Renal pelvis (tissue), 12 donors: ENCODE data around the gene ZSCAN2. TPM values are rescaled to one million over a fixed set of nuclear protein-coding genes. Genes with fewer than 3 reads are reported as not detected.
"Not testable (repeated sequence)": the region's sequence is repeated elsewhere in the genome, so short reads cannot be mapped to it uniquely, and the experiment has no call there.

ENCODE experiments used
- DNase-seq: peaks from one replicate; pipeline ENCODE4 v3.0.0-alpha.2; 2013
- long read RNA-seq, 16 experiments: transcript quantifications; one replicate each; lab custom pipeline, GENCODE V29; 2026
- polyA plus RNA-seq, 3 donors: library from polyadenylated mRNA; unstranded; fragments of 120-200 nt; gene quantifications; one replicate each; pipeline ENCODE4 v1.2.1, GENCODE V29; 2013; ENCODE audit not compliant: insufficient read length in 3 of 3

ZSCAN2 gene
- polyA plus RNA-seq: 10 to 100 TPM; 27.2 to 33.0 (median 29.0) TPM
- long read RNA-seq, donor 1, partial matches to known transcripts: 0 of 4 reads
- long read RNA-seq, donor 1, other reads (novel, unspliced or antisense): 0 of 4 reads
- long read RNA-seq, donor 2, transcript ZSCAN2-214 (3 exons, 2,242 nt): major isoform, 8 of 10 reads
- long read RNA-seq, donor 2, partial matches to known transcripts: 0 of 10 reads
- long read RNA-seq, donor 2, other reads (novel, unspliced or antisense): 0 of 10 reads
- long read RNA-seq, donor 3, partial matches to known transcripts: 6 of 8 reads
- long read RNA-seq, donor 3, other reads (novel, unspliced or antisense): 0 of 8 reads
- long read RNA-seq, donor 4, partial matches to known transcripts: 0 of 5 reads
- long read RNA-seq, donor 4, other reads (novel, unspliced or antisense): 0 of 5 reads
- long read RNA-seq, donor 5, partial matches to known transcripts: 0 of 5 reads
- long read RNA-seq, donor 5, other reads (novel, unspliced or antisense): 0 of 5 reads
- long read RNA-seq, donor 6, transcript ZSCAN2-214 (3 exons, 2,242 nt): major isoform, 5 of 7 reads
- long read RNA-seq, donor 6, partial matches to known transcripts: 0 of 7 reads
- long read RNA-seq, donor 6, other reads (novel, unspliced or antisense): 0 of 7 reads
- long read RNA-seq, donor 7, transcript ZSCAN2-214 (3 exons, 2,242 nt): major isoform, 7 of 9 reads
- long read RNA-seq, donor 7, partial matches to known transcripts: 0 of 9 reads
- long read RNA-seq, donor 7, other reads (novel, unspliced or antisense): 0 of 9 reads
- long read RNA-seq, donor 8, partial matches to known transcripts: 0 of 3 reads
- long read RNA-seq, donor 8, other reads (novel, unspliced or antisense): 0 of 3 reads
- long read RNA-seq, donor 9, transcript ZSCAN2-214 (3 exons, 2,242 nt): major isoform, 5 of 7 reads
- long read RNA-seq, donor 9, partial matches to known transcripts: 0 of 7 reads
- long read RNA-seq, donor 9, other reads (novel, unspliced or antisense): 0 of 7 reads
- long read RNA-seq, donor 10, partial matches to known transcripts: 0 of 5 reads
- long read RNA-seq, donor 10, other reads (novel, unspliced or antisense): 0 of 5 reads
- long read RNA-seq, donor 11, transcript ZSCAN2-214 (3 exons, 2,242 nt): major isoform, 6 of 7 reads
- long read RNA-seq, donor 11, partial matches to known transcripts: 0 of 7 reads
- long read RNA-seq, donor 11, other reads (novel, unspliced or antisense): 0 of 7 reads
- long read RNA-seq, donor 12, transcript ZSCAN2-214 (3 exons, 2,242 nt): major isoform, 6 of 11 reads
- long read RNA-seq, donor 12, partial matches to known transcripts: 0 of 11 reads
- long read RNA-seq, donor 12, other reads (novel, unspliced or antisense): 0 of 11 reads
- long read RNA-seq, donor 13, partial matches to known transcripts: 0 of 5 reads
- long read RNA-seq, donor 13, other reads (novel, unspliced or antisense): 0 of 5 reads
- long read RNA-seq, donor 14: 0 reads
- long read RNA-seq, donor 15: 0 reads
- long read RNA-seq, donor 16, transcript ZSCAN2-207 (3 exons, 3,813 nt): minor isoform, 5 of 392 reads
- long read RNA-seq, donor 16, transcript ZSCAN2-214 (3 exons, 2,242 nt): major isoform, 11 of 392 reads
- long read RNA-seq, donor 16, partial matches to known transcripts: 89 of 392 reads
- long read RNA-seq, donor 16, other reads (novel, unspliced or antisense): 285 of 392 reads

- peak; percentile 96 for DNase-seq
These were observed at the start of gene ZSCAN2 for GRCh38 chr15:84600687-84601554. Gene ZSCAN2, plus strand, starts transcription at chr15:84601009. Its CDS starts 2,919 bp downstream, at chr15:84603928.

GRCh38 chr15:84551624-84552023, 49.2 kb upstream of the ZSCAN2 start:
- not testable (repeated sequence) for DNase-seq

- DNase-seq: no peak
These were observed 47.9 kb upstream of the ZSCAN2 start for GRCh38 chr15:84552896-84553295.

- not testable (repeated sequence) for DNase-seq
These were observed 44.1 kb upstream of the ZSCAN2 start for GRCh38 chr15:84556690-84557089.

- DNase-seq: not testable (repeated sequence)
These were observed 32.8 kb upstream of the ZSCAN2 start for GRCh38 chr15:84568021-84568420.

GRCh38 chr15:84570164-84570735, 30.6 kb upstream of the ZSCAN2 start:
- DNase-seq: peak; percentile 14

- DNase-seq: no peak
These were observed 28.6 kb upstream of the ZSCAN2 start for GRCh38 chr15:84572231-84572630.

- DNase-seq: no peak
These were observed 25.3 kb upstream of the ZSCAN2 start for GRCh38 chr15:84575493-84575892.

- not testable (repeated sequence) for DNase-seq
These were observed 22.9 kb upstream of the ZSCAN2 start for GRCh38 chr15:84577891-84578290.

GRCh38 chr15:84579261-84579721, 21.5 kb upstream of the ZSCAN2 start:
- not testable (repeated sequence) for DNase-seq

GRCh38 chr15:84581676-84582428, 19.0 kb upstream of the ZSCAN2 start:
- DNase-seq: not testable (repeated sequence)

GRCh38 chr15:84582583-84583157, 18.1 kb upstream of the ZSCAN2 start:
- no peak for DNase-seq

GRCh38 chr15:84583921-84584320, 16.9 kb upstream of the ZSCAN2 start:
- not testable (repeated sequence) for DNase-seq

- DNase-seq: no peak
These were observed 14.1 kb upstream of the ZSCAN2 start for GRCh38 chr15:84586696-84587095.

- DNase-seq: peak; percentile 85
These were observed 12.5 kb upstream of the ZSCAN2 start for GRCh38 chr15:84588053-84588874.

- DNase-seq: no peak
These were observed 10.4 kb upstream of the ZSCAN2 start for GRCh38 chr15:84590406-84590805.

- DNase-seq: no peak
These were observed 9.0 kb upstream of the ZSCAN2 start for GRCh38 chr15:84591815-84592214.
